Mucosa of descending colon (tissue), 3 donors: ENCODE data around the gene ITGB2. TPM values are rescaled to one million over a fixed set of nuclear protein-coding genes. Genes with fewer than 3 reads are reported as not detected.
A peak's percentile ranks its signal among the peaks of the same experiment; 100 is the strongest.

Experiments
- ATAC-seq: fragments of 200-7000 bp; cut with Tn5 transposase; one replicate; pipeline ENCODE4 v1.9.1; 2020; ENCODE audit warnings: mild to moderate bottlenecking, moderate library complexity
- DNase-seq, 3 donors: peaks; one replicate each; pipeline ENCODE4 v3.0.0-alpha.2; 2020
- H3K36me3 ChIP-seq: fragments of 200-600 bp; one replicate; pipeline ENCODE4 v1.8.0; 2021; ENCODE audit warnings: low read depth, mild to moderate bottlenecking
- H3K4me1 ChIP-seq: fragments of 200-600 bp; one replicate; pipeline ENCODE4 v1.8.0; 2021; ENCODE audit warnings: low read depth, mild to moderate bottlenecking
- H3K4me3 ChIP-seq: fragments of 200-600 bp; one replicate; pipeline ENCODE4 v1.8.0; 2021; ENCODE audit warnings: mild to moderate bottlenecking
- H3K9me3 ChIP-seq: fragments of 200-600 bp; one replicate; pipeline ENCODE4 v1.8.0; 2021; ENCODE audit warnings: mild to moderate bottlenecking
- intact Hi-C, 2 donors: fragments of 100-400 bp; cut with DNase I in 1 of 2; cut with micrococcal nuclease in 1 of 2; formaldehyde crosslinking; loops; one replicate each; pipeline versions ENCODE4 v1.11.0 to v1.11.1; 2022; cut with DNase I, micrococcal nuclease
- total RNA-seq, 3 donors: library from RNA; stranded (reverse); fragmentation: NEBNext Ultra II Directional in 2 of 3; extraction: Animal tissue kit (Norgen Biotek cat#: 25700) in 2 of 3; gene quantifications; one replicate each; pipeline versions ENCODE4 v1.2.1 to v1.2.4, GENCODE V29; 2021 to 2023
- TF ChIP-seq, protein P1 (sequence below): fragments of 200-600 bp; IDR thresholded peaks from one replicate; pipeline ENCODE4 v1.8.0; 2022; ENCODE audit warnings: antibody characterized with exemption, mild to moderate bottlenecking
- donor health status: DM: no; HTN: no; CAD: no; lungs with moderate emphysema.
- donor health status: DM: no; HTN: no; CAD: no.
- donor health status: DM: no; HTN: yes; CAD: no.

The ITGB2 gene
- total RNA-seq, 3 donors from 2014 or later, result 10.8 to 52.3 (median 51.1) TPM

DNA sequence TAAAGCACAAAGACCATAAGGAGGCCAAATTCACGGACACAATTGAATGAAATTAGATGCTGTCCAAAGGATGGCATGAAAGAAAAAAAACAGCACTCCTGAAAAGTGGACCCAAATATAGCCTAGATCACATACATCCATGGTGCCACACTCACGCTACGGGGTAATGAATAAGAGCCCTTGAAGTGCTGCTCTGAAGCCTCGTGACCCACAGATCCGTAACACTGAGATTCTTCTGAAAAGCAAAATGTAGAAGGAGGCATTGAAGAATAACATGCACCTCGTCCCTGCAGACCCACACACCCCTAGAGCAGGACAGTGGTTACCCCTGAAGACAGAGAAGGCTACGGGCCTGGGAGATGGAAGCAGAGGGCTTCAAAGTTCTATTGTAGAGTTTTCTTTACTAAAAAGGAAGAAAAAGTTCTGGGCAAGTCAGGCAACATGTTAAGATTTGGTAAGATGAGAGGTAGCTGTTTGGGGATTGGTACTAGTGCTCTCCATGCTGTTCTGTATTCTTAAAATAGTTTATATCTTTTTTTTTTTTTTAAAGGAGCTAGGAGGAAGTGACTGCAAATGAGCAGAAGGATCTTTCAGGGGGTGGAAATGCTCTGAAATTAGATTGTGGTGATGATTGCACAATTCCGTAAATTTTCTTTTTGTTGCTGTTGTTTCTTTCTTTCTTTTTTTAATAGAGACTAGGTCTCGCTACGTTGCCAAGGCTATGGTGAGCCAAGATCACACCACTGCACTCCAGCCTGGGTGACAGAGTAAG lies 4.1 kb upstream of the ITGB2 start:
- ATAC-seq (no peak), DNase-seq (no peak)
- Histone ChIP-seq H3K4me3 (no peak overlapping the region), H3K9me3 (no peaks in the 10 kb centered on the region), H3K4me1 (no peaks in the 10 kb centered on the region), H3K36me3 (no peaks in the 10 kb centered on the region)
- TF ChIP-seq, protein P1, sequence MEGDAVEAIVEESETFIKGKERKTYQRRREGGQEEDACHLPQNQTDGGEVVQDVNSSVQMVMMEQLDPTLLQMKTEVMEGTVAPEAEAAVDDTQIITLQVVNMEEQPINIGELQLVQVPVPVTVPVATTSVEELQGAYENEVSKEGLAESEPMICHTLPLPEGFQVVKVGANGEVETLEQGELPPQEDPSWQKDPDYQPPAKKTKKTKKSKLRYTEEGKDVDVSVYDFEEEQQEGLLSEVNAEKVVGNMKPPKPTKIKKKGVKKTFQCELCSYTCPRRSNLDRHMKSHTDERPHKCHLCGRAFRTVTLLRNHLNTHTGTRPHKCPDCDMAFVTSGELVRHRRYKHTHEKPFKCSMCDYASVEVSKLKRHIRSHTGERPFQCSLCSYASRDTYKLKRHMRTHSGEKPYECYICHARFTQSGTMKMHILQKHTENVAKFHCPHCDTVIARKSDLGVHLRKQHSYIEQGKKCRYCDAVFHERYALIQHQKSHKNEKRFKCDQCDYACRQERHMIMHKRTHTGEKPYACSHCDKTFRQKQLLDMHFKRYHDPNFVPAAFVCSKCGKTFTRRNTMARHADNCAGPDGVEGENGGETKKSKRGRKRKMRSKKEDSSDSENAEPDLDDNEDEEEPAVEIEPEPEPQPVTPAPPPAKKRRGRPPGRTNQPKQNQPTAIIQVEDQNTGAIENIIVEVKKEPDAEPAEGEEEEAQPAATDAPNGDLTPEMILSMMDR, result no peak
- intact Hi-C loops, result no loop called here

DNA sequence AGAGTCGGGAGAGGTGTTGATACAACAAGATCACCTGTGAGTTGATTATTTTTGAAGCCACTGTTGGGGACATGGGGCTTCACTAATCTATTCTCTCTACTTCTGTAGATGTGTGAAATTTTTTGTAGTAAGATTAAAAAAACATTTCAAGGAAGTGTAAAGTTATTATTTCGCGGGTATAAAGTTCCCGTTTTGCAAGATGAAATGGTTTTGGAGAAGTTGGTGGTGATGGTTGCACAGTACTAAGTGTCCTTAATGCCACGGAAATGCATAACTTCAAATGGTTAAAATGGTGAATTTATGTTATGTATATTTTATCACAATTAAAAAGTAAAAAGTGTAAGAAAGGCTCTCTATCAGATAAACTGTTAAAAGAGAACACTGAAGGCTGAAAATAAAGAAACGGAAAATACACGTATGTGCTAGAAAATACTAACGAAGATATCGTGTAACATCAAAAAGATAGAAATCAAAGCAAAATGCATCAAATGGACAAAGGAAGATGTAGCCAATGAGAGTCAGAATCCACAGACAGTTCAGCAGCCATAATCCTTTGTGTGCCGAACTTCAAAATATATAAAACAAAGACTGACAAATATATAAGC lies 2.9 kb upstream of the ITGB2 start:
- DNase-seq, result no peak
- Histone ChIP-seq H3K9me3 (no peaks in the 10 kb centered on the region), H3K4me1 (no peaks in the 10 kb centered on the region), H3K4me3 (no peak overlapping the region), H3K36me3 (no peaks in the 10 kb centered on the region)
- TF ChIP-seq, protein P1, result no peak
- intact Hi-C loops, result no loop called here
- no peak for ATAC-seq

DNA sequence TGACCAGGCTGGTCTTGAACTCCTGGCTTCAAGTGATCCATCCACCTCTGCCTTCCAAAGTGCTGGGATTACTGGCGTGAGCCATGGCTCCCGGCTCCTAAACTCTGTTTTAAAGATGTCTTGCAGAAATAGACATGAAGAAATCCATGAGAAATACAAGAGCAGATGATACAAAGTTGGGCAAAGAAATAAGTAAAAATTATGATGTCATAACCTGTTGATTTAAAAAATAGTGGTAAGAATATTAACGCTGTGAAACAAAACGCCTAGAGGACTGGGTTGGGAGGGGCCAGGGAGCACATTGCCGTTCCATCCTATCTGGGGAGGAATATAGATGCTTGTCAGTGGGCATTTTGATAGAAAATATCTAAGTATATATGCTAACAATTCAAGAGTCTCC lies 1.2 kb upstream of the ITGB2 start:
- intact Hi-C loops, result no loop called here
- Histone ChIP-seq H3K9me3 (no peaks in the 10 kb centered on the region), H3K36me3 (no peaks in the 10 kb centered on the region), H3K4me1 (no peaks in the 10 kb centered on the region), H3K4me3 (no peak overlapping the region)
- TF ChIP-seq, protein P1, result no peak
- ATAC-seq, result no peak
- no peak for DNase-seq

DNA sequence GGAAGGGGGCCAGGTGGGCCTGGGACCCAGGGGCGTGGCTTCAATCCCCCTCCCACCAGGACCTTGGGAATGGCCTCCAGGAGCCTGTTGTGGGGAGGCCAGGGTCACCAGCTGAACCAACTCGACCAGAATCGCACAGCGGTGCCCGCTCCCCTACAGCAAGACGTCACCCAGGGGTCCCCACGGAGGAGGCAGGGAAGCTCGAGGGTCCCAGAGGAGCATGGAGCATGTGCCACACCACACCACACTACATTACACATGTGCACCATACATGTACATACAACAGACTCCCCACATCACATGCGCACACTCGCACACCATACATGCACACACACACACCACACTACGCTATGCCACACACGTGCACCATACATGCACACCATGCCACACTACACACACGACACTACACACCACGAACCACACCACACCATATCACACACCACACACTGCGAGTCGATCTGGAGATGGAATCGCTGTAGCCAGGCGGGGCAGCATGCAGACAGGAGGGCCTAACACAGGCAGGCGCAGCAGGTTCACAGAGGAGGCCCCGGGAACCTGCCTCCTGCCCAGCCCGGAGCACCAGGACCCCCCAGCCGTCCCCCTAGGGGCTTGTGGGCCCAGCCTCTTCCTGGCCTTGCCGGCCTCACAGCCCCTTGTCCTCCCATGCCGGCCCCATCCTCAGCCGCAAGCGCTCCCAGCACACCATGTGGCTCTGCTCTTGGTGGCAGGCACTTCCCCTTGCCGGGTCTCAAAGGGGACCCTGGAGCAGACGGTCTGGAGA lies 596 bp downstream of the ITGB2 start:
- Histone ChIP-seq H3K9me3 (no peaks in the 10 kb centered on the region), H3K4me3 (no peak overlapping the region), H3K36me3 (no peaks in the 10 kb centered on the region), H3K4me1 (no peaks in the 10 kb centered on the region)
- TF ChIP-seq, protein P1, result no peak
- intact Hi-C loops, result no loop called here
- peak; percentile 35 for ATAC-seq
- DNase-seq, result peak in 1 of 3 donors; percentile 58

DNA sequence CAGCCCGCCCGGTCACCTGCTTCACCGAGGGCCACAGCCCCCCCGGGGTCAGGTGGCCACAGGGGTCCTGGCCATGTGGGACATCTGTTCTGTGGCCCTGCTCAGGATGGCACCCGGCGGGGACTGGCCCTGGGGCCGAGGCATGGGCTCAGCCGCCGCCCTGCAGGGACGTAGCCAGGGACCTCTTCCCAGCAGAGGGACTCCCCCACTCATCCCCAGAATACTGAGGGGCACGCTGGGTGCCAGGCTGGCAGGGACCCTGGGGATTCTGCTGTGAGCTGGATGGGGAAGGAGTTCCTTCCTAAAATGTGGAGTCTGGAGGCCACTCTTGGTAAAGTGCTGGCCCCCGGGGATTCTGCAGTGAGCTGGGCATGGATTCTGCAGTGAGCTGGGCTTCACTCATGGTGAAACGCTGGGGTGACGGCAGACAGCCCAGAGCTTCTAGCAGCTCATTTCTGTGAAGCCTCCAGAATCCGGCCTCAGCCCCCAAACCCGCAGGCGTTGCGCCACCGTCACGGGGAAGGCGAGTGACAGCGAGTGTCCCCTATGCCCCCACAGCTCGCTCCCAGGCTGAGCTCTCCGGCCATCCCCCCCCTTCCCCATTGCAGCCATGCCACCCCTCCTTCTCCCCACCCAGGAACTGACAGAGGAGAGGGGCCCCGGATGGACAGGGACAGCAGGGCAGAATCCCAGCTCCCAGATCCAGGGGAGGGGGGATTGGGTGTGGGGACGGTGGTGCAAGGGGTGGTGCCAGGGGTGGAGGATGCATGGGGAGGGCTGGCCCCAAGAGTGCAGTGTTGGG lies 1.4 kb downstream of the ITGB2 start:
- Histone ChIP-seq H3K9me3 (no peaks in the 10 kb centered on the region), H3K4me3 (no peak overlapping the region), H3K36me3 (no peaks in the 10 kb centered on the region), H3K4me1 (no peaks in the 10 kb centered on the region)
- no peak for ATAC-seq
- intact Hi-C loops, result no loop called here
- DNase-seq, result peak in 1 of 3 donors; percentile 62
- TF ChIP-seq, protein P1, result no peak
